GM18873 (cell line): ENCODE measurements around the gene TBC1D22A.

Experiments
- ATAC-seq: cut with Tn5 transposase; IDR thresholded peaks from one replicate; pipeline ENCODE4 v1.9.1; 2021; ENCODE audit warnings: mild to moderate bottlenecking, moderate library complexity, moderate number of reproducible peaks; ENCODE audit not compliant: unreplicated experiment, low FRiP score

TBC1D22A gene

GRCh38 chr22:46829117-46829891, 66.9 kb downstream of the TBC1D22A start:
- ATAC-seq = no peak

GRCh38 chr22:46829941-46830715, 67.7 kb downstream of the TBC1D22A start:
- ATAC-seq = no peak

- ATAC-seq = no peak
Observed at GRCh38 chr22:46830841-46831240, 68.4 kb downstream of the TBC1D22A start.

GRCh38 chr22:46833228-46833627, 70.8 kb downstream of the TBC1D22A start:
- ATAC-seq = no peak

GRCh38 chr22:46834021-46834737, 71.7 kb downstream of the TBC1D22A start:
- no peak for ATAC-seq

- no peak for ATAC-seq
Observed at GRCh38 chr22:46835288-46835687, 72.8 kb downstream of the TBC1D22A start.

- ATAC-seq = no peak
Observed at GRCh38 chr22:46835693-46836092, 73.2 kb downstream of the TBC1D22A start.

GRCh38 chr22:46841522-46841921, 79.1 kb downstream of the TBC1D22A start:
- no peak for ATAC-seq

- ATAC-seq = no peak
Observed at GRCh38 chr22:46842606-46843005, 80.2 kb downstream of the TBC1D22A start.

- no peak for ATAC-seq
Observed at GRCh38 chr22:46843821-46844255, 81.4 kb downstream of the TBC1D22A start.

GRCh38 chr22:46844606-46845210, 82.3 kb downstream of the TBC1D22A start:
- ATAC-seq = no peak

GRCh38 chr22:46845296-46846149, 83.1 kb downstream of the TBC1D22A start:
- ATAC-seq = no peak

GRCh38 chr22:46846150-46846831, 83.8 kb downstream of the TBC1D22A start:
- no peak for ATAC-seq

GRCh38 chr22:46846832-46847355, 84.4 kb downstream of the TBC1D22A start:
- no peak for ATAC-seq

- no peak for ATAC-seq
Observed at GRCh38 chr22:46848197-46848596, 85.7 kb downstream of the TBC1D22A start.

- no peak for ATAC-seq
Observed at GRCh38 chr22:46849101-46849500, 86.7 kb downstream of the TBC1D22A start.

GRCh38 chr22:46849951-46850350, 87.5 kb downstream of the TBC1D22A start:
- ATAC-seq = no peak

GRCh38 chr22:46851311-46851710, 88.9 kb downstream of the TBC1D22A start:
- no peak for ATAC-seq

- ATAC-seq = no peak
Observed at GRCh38 chr22:46851941-46852340, 89.5 kb downstream of the TBC1D22A start.
